ENCODE results near the gene RYR1. TPM values are rescaled to one million over a fixed set of nuclear protein-coding genes. Genes with fewer than 3 reads are reported as not detected.

RYR1 gene
- total and polyA plus RNA-seq, 11 donors: 0.44 to 2.1 (median 0.86) TPM

GRCh38 chr19:38506375-38506722 is 72.9 kb downstream of the RYR1 start:
- no peaks in the 10 kb centered on the region for H3K36me3 ChIP-seq
- no peak for ATAC-seq
- peaks cover 0 to 14% (median 0%) of the 10 kb centered on the region in 9 donors for H3K27me3 ChIP-seq
- peak overlapping the region in 1 of 12 donors; percentile 5 for H3K4me3 ChIP-seq
- no peak for TF ChIP-seq POLR2A (IDR thresholded peaks at IDR 0.05)
- no peak for DNase-seq
- H3K9me3 ChIP-seq: no peaks in the 10 kb centered on the region
- H3K27ac ChIP-seq: no peak overlapping the region
- 79 to 89% (median 81%) methylated on average over 11 of the region's 11 CpGs for WGBS, 4 donors
- no peaks in the 10 kb centered on the region for H3K4me1 ChIP-seq
- intact Hi-C loops (cut with DNase I): no loop called here

- H3K27me3 ChIP-seq: peaks cover 0 to 14% (median 0%) of the 10 kb centered on the region in 9 donors
- peak; percentile 51 to 93 (median 88) for ATAC-seq
- WGBS, 4 donors: 23 to 40% (median 29%) methylated on average over 35 of the region's 35 CpGs
- intact Hi-C loops (cut with DNase I): no loop called here
- TF ChIP-seq CTCF (IDR thresholded peaks at IDR 0.05) (no peak), POLR2A (IDR thresholded peaks at IDR 0.05) (no peak)
- H3K4me3 ChIP-seq: peak overlapping the region in 1 of 12 donors; percentile 5
- H3K27ac ChIP-seq: no peak overlapping the region
- DNase-seq: peak; percentile 33 to 86 (median 71)
- no peaks in the 10 kb centered on the region for H3K4me1 ChIP-seq
- no peaks in the 10 kb centered on the region for H3K36me3 ChIP-seq
- H3K9me3 ChIP-seq: no peaks in the 10 kb centered on the region
Observed at GRCh38 chr19:38506723-38507550, 73.4 kb downstream of the RYR1 start.

- no peak overlapping the region for H3K27ac ChIP-seq
- intact Hi-C loops (cut with DNase I): no loop called here
- 68 to 78% (median 73%) methylated on average over 12 of the region's 12 CpGs for WGBS, 4 donors
- TF ChIP-seq CTCF (IDR thresholded peaks at IDR 0.05): no peak
- no peak for TF ChIP-seq POLR2A (IDR thresholded peaks at IDR 0.05)
- no peaks in the 10 kb centered on the region for H3K9me3 ChIP-seq
- DNase-seq (no peak), ATAC-seq (no peak)
- no peaks in the 10 kb centered on the region for H3K36me3 ChIP-seq
- no peaks in the 10 kb centered on the region for H3K4me1 ChIP-seq
- peaks cover 0 to 14% (median 0%) of the 10 kb centered on the region in 9 donors for H3K27me3 ChIP-seq
- no peak overlapping the region for H3K4me3 ChIP-seq
Observed at GRCh38 chr19:38507551-38508127, 74.1 kb downstream of the RYR1 start.

GRCh38 chr19:38508507-38508906 is 75.0 kb downstream of the RYR1 start:
- no peak for ATAC-seq
- H3K27me3 ChIP-seq: peaks cover 0 to 14% (median 0%) of the 10 kb centered on the region in 9 donors
- 47 to 63% (median 50%) methylated on average over 6 of the region's 6 CpGs for WGBS, 4 donors

More at GRCh38 chr19:38508507-38508906, 75.0 kb downstream of the RYR1 start:
- intact Hi-C loops (cut with DNase I): no loop called here
- no peak for TF ChIP-seq CTCF (IDR thresholded peaks at IDR 0.05)
- TF ChIP-seq POLR2A (IDR thresholded peaks at IDR 0.05): no peak
- H3K4me1 ChIP-seq: no peaks in the 10 kb centered on the region
- peak in 1 of 5 donors; percentile 6 for DNase-seq
- H3K27ac ChIP-seq: no peak overlapping the region
- H3K4me3 ChIP-seq: no peak overlapping the region
- no peaks in the 10 kb centered on the region for H3K36me3 ChIP-seq
- no peaks in the 10 kb centered on the region for H3K9me3 ChIP-seq
